ENCODE measurements around the gene HMCN1. TPM values are rescaled to one million over a fixed set of nuclear protein-coding genes. Genes with fewer than 3 reads are reported as not detected.

Gene HMCN1
- total RNA-seq, 1 experiment from 2014 or later = 0.12 TPM

- peaks cover 9% of the 10 kb centered on the region for H3K4me1 Mint-ChIP-seq (ENCODE audit: insufficient read depth, unreplicated experiment)
- BruUV-seq (replicated peaks) = no TSS peak
- no peak overlapping the region for H3K27ac Mint-ChIP-seq (ENCODE audit: low read depth, unreplicated experiment)
- POLR2A ChIA-PET = interaction anchor here (0.9 to 1.5 kb wide), 2 partner anchors 14 to 23 kb away, joined by 3 to 7 read pairs; no protein-coding TSS in a partner anchor
- no peak for DNase-seq (ENCODE audit: unreplicated experiment)
- H3K36me3 Mint-ChIP-seq (ENCODE audit: insufficient read depth, unreplicated experiment) = no peaks in the 10 kb centered on the region
- CTCF ChIA-PET = interaction anchor here (0.6 kb wide), 1 partner anchor 10 kb away, joined by 8 read pairs; no protein-coding TSS in a partner anchor
- no peaks in the 10 kb centered on the region for H3K27me3 Mint-ChIP-seq (ENCODE audit: insufficient read depth, unreplicated experiment)
- H3K4me3 Mint-ChIP-seq (ENCODE audit: unreplicated experiment) = no peak overlapping the region
- no peak for TF ChIP-seq CTCF (IDR thresholded peaks at IDR 0.05; ENCODE audit: unreplicated experiment)
- intact Hi-C loops (cut with micrococcal nuclease) = no loop called here
- H3K9me3 Mint-ChIP-seq (ENCODE audit: unreplicated experiment) = no peaks in the 10 kb centered on the region
Observed at GRCh38 chr1:186057086-186057485, 322.9 kb downstream of the HMCN1 start.

- Mint-ChIP-seq H3K4me3 (ENCODE audit: unreplicated experiment) (no peak overlapping the region), H3K9me3 (ENCODE audit: unreplicated experiment) (no peaks in the 10 kb centered on the region), H3K36me3 (ENCODE audit: insufficient read depth, unreplicated experiment) (no peaks in the 10 kb centered on the region), H3K4me1 (ENCODE audit: insufficient read depth, unreplicated experiment) (peaks cover 9% of the 10 kb centered on the region), H3K27ac (ENCODE audit: low read depth, unreplicated experiment) (no peak overlapping the region), H3K27me3 (ENCODE audit: insufficient read depth, unreplicated experiment) (no peaks in the 10 kb centered on the region)
- intact Hi-C loops (cut with micrococcal nuclease) = no loop called here
- BruUV-seq (replicated peaks) = no TSS peak
- DNase-seq (ENCODE audit: unreplicated experiment) = peak; percentile 65
- no peak for TF ChIP-seq CTCF (IDR thresholded peaks at IDR 0.05; ENCODE audit: unreplicated experiment)
- CTCF ChIA-PET = interaction anchor here (0.7 to 1.3 kb wide), 4 partner anchors 16 to 152 kb away, joined by 3 to 4 read pairs (median 3); no protein-coding TSS in a partner anchor
- POLR2A ChIA-PET = interaction anchor here (0.5 to 1.7 kb wide), 9 partner anchors 10 to 456 kb away, joined by 3 to 7 read pairs (median 3); no protein-coding TSS in a partner anchor
Observed at GRCh38 chr1:186059311-186059710, 325.1 kb downstream of the HMCN1 start.

GRCh38 chr1:186059752-186060151 lies 325.6 kb downstream of the HMCN1 start:
- no TSS peak for BruUV-seq (replicated peaks)
- H3K4me1 Mint-ChIP-seq (ENCODE audit: insufficient read depth, unreplicated experiment) = peaks cover 9% of the 10 kb centered on the region
- no peaks in the 10 kb centered on the region for H3K27me3 Mint-ChIP-seq (ENCODE audit: insufficient read depth, unreplicated experiment)
- H3K27ac Mint-ChIP-seq (ENCODE audit: low read depth, unreplicated experiment) = no peak overlapping the region
- intact Hi-C loops (cut with micrococcal nuclease) = no loop called here
- H3K9me3 Mint-ChIP-seq (ENCODE audit: unreplicated experiment) = no peaks in the 10 kb centered on the region
- ChIA-PET CTCF (interaction anchor here (0.8 to 1.3 kb wide), 2 partner anchors 96 to 115 kb away, joined by 3 to 4 read pairs; no protein-coding TSS in a partner anchor), POLR2A (interaction anchor here (0.5 to 1.7 kb wide), 8 partner anchors 9 to 456 kb away, joined by 3 to 7 read pairs (median 3); no protein-coding TSS in a partner anchor)
- H3K36me3 Mint-ChIP-seq (ENCODE audit: insufficient read depth, unreplicated experiment) = no peaks in the 10 kb centered on the region
- H3K4me3 Mint-ChIP-seq (ENCODE audit: unreplicated experiment) = no peak overlapping the region
- TF ChIP-seq CTCF (IDR thresholded peaks at IDR 0.05; ENCODE audit: unreplicated experiment) = no peak
- DNase-seq (ENCODE audit: unreplicated experiment) = no peak

GRCh38 chr1:186060226-186060625 lies 326.0 kb downstream of the HMCN1 start:
- Mint-ChIP-seq H3K9me3 (ENCODE audit: unreplicated experiment) (no peaks in the 10 kb centered on the region), H3K36me3 (ENCODE audit: insufficient read depth, unreplicated experiment) (no peaks in the 10 kb centered on the region)
- intact Hi-C loops (cut with micrococcal nuclease) = no loop called here

More at GRCh38 chr1:186060226-186060625, 326.0 kb downstream of the HMCN1 start:
- Mint-ChIP-seq H3K4me3 (ENCODE audit: unreplicated experiment) (no peak overlapping the region), H3K27me3 (ENCODE audit: insufficient read depth, unreplicated experiment) (no peaks in the 10 kb centered on the region), H3K4me1 (ENCODE audit: insufficient read depth, unreplicated experiment) (peaks cover 9% of the 10 kb centered on the region), H3K27ac (ENCODE audit: low read depth, unreplicated experiment) (no peak overlapping the region)
- no TSS peak for BruUV-seq (replicated peaks)
- DNase-seq (ENCODE audit: unreplicated experiment) = no peak
- no peak for TF ChIP-seq CTCF (IDR thresholded peaks at IDR 0.05; ENCODE audit: unreplicated experiment)
- CTCF ChIA-PET = interaction anchor here (0.7 to 1.3 kb wide), 3 partner anchors 95 to 274 kb away, joined by 3 to 4 read pairs (median 3); no protein-coding TSS in a partner anchor
- POLR2A ChIA-PET = interaction anchor here (1.2 to 1.7 kb wide), 2 partner anchors 11 to 15 kb away, joined by 3 to 5 read pairs; no protein-coding TSS in a partner anchor
